DMS153 treated with DMSO at 0.1 percent for 48 hours (cell line): Measurements from ENCODE around the gene POLR2E.

Experiments
- DNase-seq: peaks from one replicate; lab custom pipeline; 2025; ENCODE audit not compliant: unreplicated experiment; lab: John Stamatoyannopoulos, UW

POLR2E gene

GRCh38 chr19:1066748-1067340 is 28.3 kb downstream of the POLR2E start, which contains the start of gene ARHGAP45:
TSS of gene ARHGAP45 (plus strand) at chr19:1067167. CDS start at chr19:1067406, 239 bp downstream.
- no peak for DNase-seq

- no peak for DNase-seq
Observed at GRCh38 chr19:1066251-1066747, 28.9 kb downstream of the POLR2E start.

- DNase-seq = no peak
Observed at GRCh38 chr19:1065606-1066109, 29.5 kb downstream of the POLR2E start.

GRCh38 chr19:1064661-1065605 is 30.2 kb downstream of the POLR2E start:
- no peak for DNase-seq

GRCh38 chr19:1063909-1064660 is 31.1 kb downstream of the POLR2E start:
- DNase-seq = no peak

- no peak for DNase-seq
Observed at GRCh38 chr19:1063030-1063908, 31.9 kb downstream of the POLR2E start.

- DNase-seq = no peak
Observed at GRCh38 chr19:1062387-1063029, 32.7 kb downstream of the POLR2E start.

- no peak for DNase-seq
Observed at GRCh38 chr19:1061987-1062386, 33.2 kb downstream of the POLR2E start.

GRCh38 chr19:1060689-1061088 is 34.5 kb downstream of the POLR2E start:
- no peak for DNase-seq

GRCh38 chr19:1058112-1058511 is 37.1 kb downstream of the POLR2E start:
- no peak for DNase-seq

GRCh38 chr19:1057176-1057855 is 37.9 kb downstream of the POLR2E start:
- DNase-seq = no peak

- no peak for DNase-seq
Observed at GRCh38 chr19:1055886-1056620, 39.1 kb downstream of the POLR2E start.

GRCh38 chr19:1055028-1055425 is 40.1 kb downstream of the POLR2E start:
- no peak for DNase-seq

GRCh38 chr19:1054102-1055027 is 40.8 kb downstream of the POLR2E start:
- no peak for DNase-seq

GRCh38 chr19:1053176-1054101 is 41.7 kb downstream of the POLR2E start:
- no peak for DNase-seq

- no peak for DNase-seq
Observed at GRCh38 chr19:1052349-1052975, 42.7 kb downstream of the POLR2E start.
